ENCODE data around the gene RNF169.

The RNF169 gene

GRCh38 chr11:74748211-74749126, at the start of gene RNF169:
TSS of gene RNF169 (plus strand) at chr11:74748849. CDS start at chr11:74748881, 32 bp downstream.
- FAIRE-seq, result peak; percentile 84

GRCh38 chr11:74699615-74700396, 48.8 kb upstream of the RNF169 start:
- no peak for FAIRE-seq

GRCh38 chr11:74701351-74701750, 47.3 kb upstream of the RNF169 start:
- no peak for FAIRE-seq

- FAIRE-seq, result no peak
These were observed 46.2 kb upstream of the RNF169 start for GRCh38 chr11:74702383-74703007.

GRCh38 chr11:74703211-74703610, 45.4 kb upstream of the RNF169 start:
- no peak for FAIRE-seq

- no peak for FAIRE-seq
These were observed 41.5 kb upstream of the RNF169 start for GRCh38 chr11:74707182-74707581.

- FAIRE-seq, result no peak
These were observed 40.8 kb upstream of the RNF169 start for GRCh38 chr11:74707602-74708510.

GRCh38 chr11:74709175-74709574, 39.5 kb upstream of the RNF169 start:
- no peak for FAIRE-seq

GRCh38 chr11:74710281-74710938, 38.2 kb upstream of the RNF169 start:
- no peak for FAIRE-seq

- no peak for FAIRE-seq
These were observed 35.0 kb upstream of the RNF169 start for GRCh38 chr11:74713686-74714085.

GRCh38 chr11:74714904-74715303, 33.7 kb upstream of the RNF169 start:
- FAIRE-seq, result no peak

GRCh38 chr11:74717221-74717969, 31.3 kb upstream of the RNF169 start:
- FAIRE-seq, result no peak

GRCh38 chr11:74719011-74719410, 29.6 kb upstream of the RNF169 start:
- FAIRE-seq, result no peak

GRCh38 chr11:74720596-74721478, 27.8 kb upstream of the RNF169 start:
- no peak for FAIRE-seq

- no peak for FAIRE-seq
These were observed 27.2 kb upstream of the RNF169 start for GRCh38 chr11:74721479-74721835.

GRCh38 chr11:74723511-74723910, 25.1 kb upstream of the RNF169 start:
- no peak for FAIRE-seq

GRCh38 chr11:74725701-74726100, 22.9 kb upstream of the RNF169 start:
- FAIRE-seq, result no peak

GRCh38 chr11:74726547-74727182, 22.0 kb upstream of the RNF169 start:
- no peak for FAIRE-seq

GRCh38 chr11:74729397-74729796, 19.3 kb upstream of the RNF169 start:
- FAIRE-seq, result no peak
